Activated CD8-positive, alpha-beta memory T cell treated with anti-CD3 and anti-CD28 coated beads, Interleukin-2, amount 50 U/mL, for 48 hours (primary cell): ENCODE results near the gene GPC1.

Source experiments
- DNase-seq: peaks from one replicate; pipeline ENCODE4 v3.0.0-alpha.2; 2020

The GPC1 gene

DNA sequence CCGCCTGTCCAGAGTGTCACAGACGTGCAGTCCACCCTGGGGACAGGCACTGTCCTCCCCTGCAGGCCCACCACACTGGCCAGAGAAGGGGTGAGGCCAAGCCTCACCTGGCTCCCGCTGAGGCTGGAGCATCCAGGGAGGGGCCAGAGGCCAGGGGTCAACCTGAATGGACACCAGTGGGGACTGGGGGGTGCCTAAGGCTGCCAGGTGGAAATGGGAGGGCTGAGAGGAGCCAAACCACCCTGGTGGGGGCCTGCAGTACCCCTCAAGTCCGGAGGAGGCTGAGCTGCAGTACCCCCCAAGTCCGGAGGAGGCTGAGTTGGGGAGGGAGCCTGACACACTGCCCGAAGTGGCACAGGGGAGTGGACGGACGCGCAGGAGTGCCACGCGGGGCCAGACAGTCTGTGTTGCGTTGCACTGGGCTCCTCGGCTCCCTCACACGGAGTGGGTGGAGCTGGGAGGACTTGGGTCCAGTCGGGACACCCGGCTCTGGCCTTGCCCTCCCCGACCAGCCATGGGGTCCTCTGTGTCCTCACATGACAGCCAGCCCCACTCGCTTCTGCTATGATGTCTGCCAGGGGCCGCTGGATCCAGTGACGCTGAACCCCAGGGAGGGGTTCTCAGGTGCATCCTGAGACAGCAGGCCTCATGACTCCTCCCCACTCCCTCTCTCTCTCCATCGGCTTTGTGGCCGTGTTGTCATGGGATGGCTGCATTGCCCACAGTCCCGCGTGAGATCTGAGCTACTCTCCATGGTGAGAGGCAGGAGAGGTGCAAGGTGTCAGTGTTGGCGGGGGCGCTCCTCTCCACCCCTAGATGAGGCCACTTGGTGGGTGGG, 22.3 kb upstream of the GPC1 start:
- DNase-seq: peak; percentile 42

DNA sequence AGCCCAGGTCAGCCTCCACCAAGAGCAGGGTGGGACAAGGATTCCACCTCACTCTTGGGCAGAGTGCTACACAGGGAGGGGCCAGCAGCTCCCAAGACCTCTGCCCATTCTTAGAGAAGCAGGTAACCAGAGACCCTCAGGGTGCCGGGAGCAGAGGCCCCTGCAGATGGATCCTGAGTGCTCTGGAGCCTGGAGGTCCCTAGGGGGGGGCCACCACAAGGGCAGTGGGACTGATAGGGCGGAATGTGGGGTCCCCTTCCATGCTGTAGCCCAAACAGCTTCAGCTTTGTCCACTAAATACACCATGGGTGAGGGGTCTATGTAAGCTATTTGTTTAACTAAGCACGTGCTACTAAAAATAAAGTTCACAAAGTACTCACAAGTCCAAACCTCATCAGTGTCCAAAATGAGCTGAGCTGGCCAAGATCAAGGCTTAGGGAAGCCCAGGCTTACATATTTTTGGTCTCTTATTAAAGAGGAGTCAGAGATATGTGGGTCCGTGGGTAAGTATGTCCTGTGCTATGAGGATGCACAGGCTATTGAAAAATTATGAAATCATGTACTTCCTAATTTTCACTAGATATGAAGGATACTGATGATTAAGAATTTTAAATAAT, 21.5 kb upstream of the GPC1 start:
- peak; percentile 22 for DNase-seq

DNA sequence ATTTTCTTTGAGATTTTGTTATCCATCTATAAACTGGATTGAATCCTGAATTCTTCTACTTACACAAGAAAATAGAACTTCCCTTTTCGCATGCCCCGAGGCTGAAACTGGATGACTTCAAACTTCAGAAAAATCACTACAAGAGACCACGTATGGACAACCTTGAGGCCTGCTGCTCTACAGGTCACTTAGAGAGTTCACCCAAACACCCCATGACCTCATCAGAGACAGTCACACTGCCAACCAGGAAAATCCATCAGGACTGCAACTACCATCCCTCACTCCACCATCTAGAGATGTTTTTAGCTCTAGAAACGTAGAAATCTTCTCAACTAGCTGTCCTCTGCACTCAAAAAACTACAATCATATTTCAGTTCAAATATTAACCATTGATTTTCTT, 18.6 kb upstream of the GPC1 start:
- peak; percentile 2 for DNase-seq

DNA sequence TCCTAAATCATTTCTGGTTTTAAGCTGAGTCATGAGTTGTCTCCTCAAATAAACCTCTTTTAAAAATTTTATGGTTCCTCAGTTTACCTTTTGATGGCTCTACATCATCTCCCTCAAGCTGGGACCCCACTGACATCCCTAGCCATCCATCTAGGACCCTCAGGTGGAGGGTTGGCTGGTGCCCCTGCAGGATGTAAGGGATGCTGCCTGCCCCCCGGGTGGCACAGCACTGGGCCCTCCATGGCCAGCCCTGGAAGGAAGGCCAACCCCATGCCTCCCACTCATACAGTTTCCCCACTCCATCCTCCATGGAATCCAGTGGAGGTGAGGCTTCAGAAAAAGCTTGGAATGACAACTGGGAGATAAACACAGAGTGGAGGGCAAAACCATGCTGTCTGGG, 17.2 kb upstream of the GPC1 start:
- DNase-seq: peak; percentile 18

DNA sequence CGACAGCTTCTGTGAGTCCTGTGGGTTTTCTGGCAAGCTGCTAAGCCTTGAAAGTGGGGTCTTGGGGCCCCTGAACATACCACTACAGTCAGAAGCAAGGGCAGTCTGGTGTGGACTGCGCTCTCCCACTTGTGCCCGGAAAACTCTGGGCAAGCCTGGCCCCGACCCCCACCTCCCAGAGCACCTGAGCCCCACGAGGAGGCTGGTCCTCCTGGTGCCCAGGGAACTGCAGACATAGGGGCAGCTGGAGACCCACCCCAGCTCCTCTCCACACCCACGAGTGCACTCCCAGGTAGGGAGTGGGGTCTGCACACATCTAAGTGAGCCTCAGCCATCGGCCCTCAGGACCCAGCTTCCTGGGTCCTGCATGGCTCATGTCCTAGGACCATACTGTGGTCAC, 16.2 kb upstream of the GPC1 start:
- peak; percentile 13 for DNase-seq

DNA sequence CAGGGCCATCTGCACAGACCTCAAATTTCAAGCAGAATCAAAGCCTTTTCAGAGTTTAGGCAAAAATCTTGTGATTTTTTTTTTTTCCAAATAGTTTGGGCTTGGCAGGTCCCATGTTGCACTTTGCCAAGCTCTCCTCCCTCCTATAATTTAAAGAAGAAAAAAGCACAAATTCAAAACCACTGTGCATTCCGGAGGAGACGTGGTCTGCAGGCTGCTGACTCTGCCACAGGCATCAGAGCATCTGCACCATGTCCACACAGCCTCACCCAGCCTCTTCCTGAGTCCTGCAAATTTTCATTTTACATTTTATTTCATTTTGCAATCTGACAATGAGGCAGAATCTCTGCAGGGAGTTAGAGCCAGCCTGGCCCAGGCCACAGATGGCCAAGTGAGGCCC, 15.7 kb upstream of the GPC1 start:
- DNase-seq: peak; percentile 17

DNA sequence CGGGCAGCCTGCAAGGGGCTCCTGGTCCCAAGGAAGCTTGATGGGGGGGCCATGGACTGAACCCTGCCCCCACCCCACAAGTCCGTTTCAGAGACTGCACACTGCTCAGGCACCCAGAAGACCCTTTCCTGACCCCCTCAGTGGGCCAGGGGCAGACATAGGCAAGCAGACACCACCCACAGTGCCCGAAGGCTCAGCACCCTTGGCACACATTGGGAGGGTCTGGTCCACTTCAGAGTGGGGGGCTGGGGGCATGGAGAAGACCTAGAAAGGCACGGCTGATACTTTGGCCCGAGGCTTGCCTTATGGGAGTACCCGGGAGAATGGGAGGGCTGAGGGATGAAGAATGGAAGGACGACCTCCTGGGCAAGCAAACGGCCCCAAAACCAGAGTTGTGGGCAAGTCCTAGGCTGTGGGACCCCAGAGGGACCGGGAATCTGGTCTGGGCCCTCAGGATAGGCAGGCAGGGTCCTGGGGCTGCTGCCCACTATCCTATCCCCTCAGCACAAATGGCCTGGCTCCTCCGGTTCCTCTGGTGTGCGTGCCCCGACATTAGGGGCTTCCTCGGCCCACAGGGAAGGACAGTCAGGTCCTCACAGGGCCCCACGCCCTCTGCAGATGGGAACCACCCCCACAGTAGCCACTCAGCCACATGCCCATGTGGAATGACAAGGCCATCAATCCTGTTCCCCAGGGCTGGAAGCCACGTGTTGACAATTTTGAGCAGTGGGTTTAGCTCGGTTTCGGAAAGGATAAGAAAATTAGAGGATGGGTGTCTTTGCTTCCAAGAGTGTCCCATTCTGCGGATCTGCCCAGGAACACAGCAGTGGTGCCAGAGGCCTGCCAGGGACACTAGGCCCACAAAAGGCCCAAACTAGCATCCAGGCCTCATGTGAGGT, 15.0 kb upstream of the GPC1 start:
- DNase-seq: peak; percentile 29

DNA sequence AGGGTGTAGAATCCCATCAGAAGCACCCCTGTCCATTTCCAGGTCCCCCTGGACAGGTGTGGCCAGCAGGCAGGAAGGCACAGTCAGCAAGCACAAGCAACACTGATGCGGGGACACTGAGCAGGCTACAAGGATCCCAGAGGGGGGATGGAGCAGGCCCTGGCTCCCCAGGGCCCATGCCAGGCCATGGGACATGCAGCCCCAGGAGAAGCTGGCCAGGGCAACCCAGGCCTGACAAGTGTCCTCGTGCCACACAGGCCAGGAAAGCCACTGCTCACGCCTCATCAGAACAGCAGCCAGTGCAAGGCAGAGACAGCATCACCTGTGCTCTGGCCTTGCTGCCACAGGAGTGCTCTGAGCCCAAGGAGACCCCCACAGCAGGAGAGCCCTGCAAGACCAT, 14.1 kb upstream of the GPC1 start:
- DNase-seq: peak; percentile 40

DNA sequence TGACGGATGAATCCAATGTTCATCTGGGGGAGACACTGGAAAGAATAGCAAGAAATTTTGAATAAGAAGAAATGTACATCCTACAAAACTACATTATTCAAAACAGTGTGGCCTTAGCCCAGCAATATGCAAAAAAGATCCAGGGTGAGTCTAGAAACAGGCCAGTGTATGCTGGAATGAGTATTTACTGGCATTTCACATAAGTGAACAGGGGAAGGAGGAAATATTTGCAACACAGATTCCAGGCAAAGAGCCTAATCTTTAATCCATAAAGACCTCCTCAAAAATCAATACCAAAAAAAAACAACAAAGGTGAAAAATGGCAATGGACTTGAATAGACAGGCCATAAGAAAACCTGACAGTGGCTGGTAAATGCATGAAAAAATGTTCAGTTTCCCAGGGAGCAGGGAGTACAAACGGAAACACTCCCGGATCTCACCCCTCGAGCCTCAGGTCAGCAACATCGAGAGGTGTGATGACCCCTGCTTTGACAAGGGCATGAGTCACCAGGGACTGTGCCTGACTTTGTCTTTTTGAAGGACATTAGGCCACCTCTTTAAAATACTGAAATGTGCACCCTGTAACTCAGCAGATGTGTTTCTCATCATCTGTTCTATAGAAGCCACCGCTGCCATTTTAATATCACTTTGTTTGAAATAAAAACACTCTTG, 12.7 kb upstream of the GPC1 start:
- DNase-seq: no peak

DNA sequence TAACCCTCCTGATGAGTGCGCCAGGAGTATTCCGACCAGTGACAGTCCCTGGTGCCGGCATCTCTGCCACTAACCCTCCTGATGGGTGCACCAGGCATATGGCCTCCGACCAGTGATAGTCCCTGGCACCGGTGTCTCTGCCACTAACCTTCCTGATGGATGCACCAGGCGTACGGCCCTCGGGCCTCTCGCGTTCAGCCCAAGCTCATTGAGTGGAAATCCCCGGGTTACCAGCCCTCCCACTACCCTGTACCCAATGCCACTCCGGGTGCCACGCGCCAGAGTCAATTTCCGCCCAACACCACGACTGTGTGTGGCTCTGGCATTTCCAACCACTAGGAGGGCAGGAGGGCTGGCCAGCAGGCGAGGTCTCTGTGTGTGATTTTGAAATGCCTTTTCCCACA, 11.7 kb upstream of the GPC1 start:
- peak; percentile 20 for DNase-seq

DNA sequence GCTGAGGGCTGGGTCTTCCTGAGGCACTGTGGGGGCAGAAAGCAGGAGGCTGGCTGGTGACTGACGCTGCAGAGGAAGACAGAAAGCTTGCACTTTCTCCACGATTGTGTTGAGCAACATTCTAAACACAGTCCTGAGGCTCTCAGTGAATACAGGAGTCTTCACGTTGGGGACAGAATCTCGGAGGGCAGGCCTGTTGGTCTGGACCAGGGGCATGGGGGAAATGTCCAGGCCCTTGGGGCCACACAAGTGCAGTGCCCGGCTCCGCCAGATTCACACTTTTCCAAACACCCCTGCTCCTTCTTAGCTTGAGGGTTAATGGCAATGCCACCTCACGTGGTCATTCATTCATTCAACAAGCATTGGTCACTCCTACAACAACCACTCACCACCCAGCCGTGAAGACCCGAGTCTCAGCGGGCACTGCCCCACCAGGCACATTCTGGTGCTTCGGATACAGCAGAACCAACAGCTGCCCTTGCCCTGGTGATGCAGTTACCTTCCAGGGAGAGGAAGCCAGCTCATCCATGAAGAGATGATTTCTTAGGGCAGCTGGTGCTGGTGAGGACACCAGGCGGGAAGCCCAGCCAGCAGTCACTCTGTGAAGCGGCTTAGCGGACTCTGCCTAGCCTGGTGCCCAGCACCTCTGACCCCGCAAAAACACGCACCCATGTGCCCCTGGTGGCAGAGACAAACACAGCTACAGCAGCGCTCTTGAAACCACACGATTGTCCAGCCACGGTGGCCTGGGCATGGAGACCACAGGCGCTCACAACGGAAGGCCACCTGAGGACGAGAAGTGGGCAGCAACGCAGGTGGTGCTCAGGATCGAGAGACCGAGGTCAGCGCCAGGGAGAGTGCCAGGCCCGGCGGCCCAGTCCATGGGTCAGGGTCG, 10.9 kb upstream of the GPC1 start:
- DNase-seq: peak; percentile 35

DNA sequence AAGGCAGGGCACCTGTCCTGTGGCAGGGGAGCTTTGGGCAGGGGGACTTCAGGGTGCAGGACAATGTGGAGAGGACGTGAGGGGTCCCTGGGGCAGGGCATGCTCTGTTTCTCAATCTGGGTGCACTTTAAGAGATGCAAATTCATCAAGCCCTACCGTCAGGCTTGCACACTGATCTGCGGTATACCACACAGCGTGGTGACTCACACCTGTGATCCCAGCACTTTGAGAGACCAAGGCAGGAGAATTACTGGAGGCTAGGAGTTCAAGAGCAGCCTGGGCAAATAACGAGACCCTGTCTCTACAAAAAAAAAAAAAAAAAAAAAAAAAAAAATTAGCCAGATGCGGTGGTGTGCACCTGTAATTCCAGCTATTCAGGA, 10.2 kb upstream of the GPC1 start:
- no peak for DNase-seq

DNA sequence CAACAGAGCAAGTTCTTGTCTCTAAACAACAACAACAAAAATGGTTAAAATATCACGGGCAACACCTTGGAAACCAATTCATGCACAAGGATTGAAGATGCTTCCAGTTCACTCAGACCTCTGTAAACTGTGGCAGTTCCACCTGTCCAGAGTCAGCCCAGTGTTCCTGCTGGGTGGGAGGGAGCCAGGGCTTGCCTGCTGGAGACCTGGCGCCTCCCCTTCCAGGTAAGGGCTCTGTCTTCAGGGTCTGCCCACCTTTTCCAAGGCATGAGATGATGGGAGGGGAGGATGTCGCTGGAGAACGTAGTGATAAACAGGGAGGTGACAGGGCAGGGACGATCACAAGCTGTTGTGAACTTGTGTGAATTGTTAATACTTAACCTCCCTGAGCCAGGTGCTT, 9.8 kb upstream of the GPC1 start:
- DNase-seq: peak; percentile 33

DNA sequence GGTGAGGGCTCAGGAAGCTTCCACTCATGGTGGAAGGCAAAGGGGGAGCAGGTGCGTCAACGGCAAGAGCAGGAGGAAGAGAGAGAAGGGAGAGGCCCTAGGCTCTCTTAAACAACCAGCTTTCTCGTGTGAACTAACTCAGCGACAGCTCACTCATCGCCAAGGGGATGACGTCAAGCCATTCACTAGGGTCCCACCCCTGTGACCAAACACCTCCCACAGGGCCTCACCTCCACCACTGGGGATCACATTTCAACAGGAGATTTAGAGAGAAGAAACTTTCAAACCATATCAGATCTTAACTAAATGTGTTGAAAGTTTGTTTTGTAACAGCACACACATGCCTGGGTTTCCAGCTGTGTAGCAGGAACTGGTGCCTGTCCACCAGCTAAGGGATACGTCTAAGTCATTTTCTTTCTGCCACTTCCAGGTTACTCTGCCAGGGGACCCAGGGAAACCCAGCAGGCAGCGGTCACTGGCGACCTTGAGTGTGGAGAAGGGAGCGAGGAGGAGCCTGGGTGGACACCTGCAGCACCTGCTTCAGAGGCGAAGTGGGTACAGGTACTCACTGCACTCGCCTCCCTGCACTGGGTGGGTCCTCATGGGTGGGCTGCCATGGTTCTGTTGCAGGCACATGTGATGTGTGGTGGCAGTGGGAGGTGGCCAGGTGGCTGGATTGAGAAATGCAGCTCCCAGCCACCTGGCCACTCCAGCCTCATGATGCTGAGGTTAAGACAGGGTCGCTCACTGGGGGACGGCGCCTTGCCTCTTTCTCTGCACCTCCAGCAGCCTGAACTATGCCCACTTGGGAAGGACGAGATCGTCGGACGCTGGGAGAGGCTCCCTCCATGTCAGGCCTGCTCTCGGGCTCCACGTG, 8.4 kb upstream of the GPC1 start:
- peak; percentile 51 for DNase-seq

DNA sequence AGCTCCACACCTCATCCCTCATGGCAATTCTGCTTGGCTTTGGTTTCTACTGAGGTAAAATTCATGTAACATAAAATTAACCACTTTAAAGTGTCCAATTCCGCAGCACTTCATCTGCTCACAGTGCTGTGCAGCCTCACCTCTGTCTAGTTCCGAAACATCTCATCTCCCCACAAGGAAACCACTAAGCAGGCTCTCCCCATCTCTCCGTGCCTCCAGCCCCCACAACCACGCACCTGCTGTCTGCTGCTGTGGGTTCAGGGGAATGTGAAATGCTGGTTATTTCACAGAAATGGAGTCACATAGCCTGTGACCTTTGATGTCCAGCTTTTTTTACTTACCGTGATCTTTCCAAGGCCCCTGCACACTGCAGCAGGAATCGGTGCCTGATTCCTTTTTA, 7.7 kb upstream of the GPC1 start:
- DNase-seq: peak; percentile 59

DNA sequence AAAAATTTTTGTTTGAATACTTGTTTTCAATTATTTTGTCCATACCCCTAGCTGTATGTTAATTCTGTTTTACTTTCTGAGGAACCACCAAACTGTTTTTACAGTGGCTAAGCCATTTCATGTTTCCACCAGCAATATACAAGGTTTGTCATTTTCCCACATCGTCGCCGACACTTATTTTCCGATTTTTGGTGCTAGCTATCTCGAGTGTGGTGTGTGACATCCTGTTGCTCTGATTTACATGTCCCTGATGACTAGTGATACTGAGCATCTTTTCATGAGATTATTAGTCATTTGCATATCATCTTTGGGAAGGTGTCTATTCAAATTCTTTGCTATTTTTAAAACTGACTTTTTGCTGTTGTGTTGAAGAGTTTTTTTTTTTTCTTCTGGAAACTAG, 7.2 kb upstream of the GPC1 start:
- peak; percentile 45 for DNase-seq

DNA sequence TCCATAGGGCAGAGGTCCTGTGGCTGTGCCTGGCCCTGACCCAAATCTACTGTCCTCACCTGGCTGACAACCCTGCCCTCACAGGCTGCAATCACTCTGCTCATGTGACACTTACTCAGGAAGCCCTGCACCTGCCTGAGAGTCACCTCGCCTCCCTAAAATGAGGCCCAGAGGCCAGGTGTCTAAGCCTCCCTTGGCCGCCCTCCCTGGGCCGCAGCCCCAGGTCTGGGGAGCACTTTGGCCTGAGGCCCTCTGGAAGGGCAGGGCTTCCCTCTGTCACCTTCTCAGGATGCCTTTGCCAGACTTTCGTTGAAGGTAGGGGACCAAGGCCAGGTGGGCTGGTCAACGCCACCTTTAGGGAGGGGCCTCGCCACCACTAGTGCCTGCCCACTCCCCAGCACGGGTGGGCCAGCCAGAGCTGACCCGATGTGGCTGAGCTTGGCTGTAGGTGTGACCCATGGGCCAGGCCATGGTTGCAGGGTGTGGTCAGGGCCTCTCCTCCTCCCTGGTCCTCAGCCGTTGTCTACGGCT, 6.1 kb upstream of the GPC1 start:
- DNase-seq: peak; percentile 39

DNA sequence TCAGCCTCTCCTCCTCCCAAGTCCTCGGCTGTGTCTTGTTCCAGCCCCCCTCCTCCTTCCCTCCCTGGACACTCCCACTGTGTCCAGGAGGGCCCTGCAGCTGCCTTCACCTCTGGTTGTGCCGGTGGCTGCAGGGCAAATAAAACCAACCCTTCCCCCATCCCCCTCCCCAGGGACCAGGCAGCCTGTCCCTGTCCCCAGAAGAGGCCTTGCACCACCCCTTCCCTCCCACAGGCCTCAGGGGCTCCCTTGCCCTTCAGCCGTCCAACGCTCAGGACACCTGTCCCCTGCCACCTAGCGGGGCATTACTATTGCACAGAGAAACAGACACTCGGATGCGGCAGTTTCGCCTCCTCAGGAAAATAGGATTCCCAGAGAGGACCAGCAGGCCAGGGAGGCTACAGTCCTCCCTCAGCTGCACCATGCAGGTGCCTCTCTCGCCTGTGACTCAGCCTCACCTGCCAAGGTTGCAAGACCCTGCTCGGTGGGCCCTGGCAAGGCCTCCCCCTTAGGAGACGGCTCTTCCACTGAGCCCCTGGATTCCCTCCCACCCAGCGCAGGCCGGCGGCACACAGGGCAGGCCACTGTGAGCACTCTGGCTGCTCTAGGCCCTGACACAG, 5.5 kb upstream of the GPC1 start:
- DNase-seq: peak; percentile 46

DNA sequence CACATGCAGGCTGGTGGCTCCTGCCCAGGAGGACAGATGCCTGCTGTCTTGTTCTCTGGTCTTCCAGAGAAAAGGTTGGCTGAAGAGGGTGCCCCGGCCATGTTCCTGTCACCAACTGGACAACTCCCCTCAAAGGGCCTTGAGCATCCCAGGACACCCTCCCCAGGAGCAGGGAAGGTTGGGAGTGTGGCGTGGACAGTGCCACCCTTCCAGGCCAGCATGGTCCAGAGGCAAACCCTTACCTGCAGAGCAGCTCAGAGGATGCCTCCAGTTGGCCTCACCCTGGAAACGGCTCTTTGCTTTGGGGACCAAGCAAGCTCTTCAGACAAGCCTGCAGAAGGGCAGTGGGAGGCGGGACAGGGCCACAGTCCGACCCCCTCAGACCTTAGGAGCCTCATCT, 4.9 kb upstream of the GPC1 start:
- DNase-seq: peak; percentile 48

DNA sequence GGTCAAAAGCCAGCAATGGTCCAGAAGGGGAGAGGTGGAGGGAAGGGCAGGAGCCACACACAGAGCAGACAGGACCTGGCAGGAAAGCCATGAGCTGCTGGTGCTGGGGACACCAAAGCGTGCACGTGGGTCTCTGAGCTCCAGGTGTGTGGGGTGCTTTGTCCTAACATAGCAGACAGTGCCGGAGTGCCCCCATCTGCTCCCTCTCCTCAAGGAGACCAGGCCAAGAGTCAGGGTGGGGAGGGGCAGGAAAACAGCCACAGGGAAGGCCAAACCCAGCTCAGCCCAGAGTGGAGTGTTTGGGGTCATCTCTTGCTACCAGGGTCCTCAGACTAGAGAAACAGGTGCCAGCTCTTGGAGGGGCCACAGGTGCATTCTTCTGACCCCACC, 4.2 kb upstream of the GPC1 start:
- no peak for DNase-seq
